Osteoblast (primary cell): ENCODE results near the gene KCNK5. TPM values are rescaled to one million over a fixed set of nuclear protein-coding genes. Genes with fewer than 3 reads are reported as not detected.

Experiments
- DNase-seq: peaks from one replicate; pipeline ENCODE4 v3.0.0; 2011; ENCODE audit warnings: low spot score, mixed read lengths; ENCODE audit not compliant: insufficient read length; ENCODE audit errors: missing footprints
- H2AFZ ChIP-seq: 2 replicates; pipeline ENCODE4 v1.6.0; 2011; ENCODE audit warnings: mild to moderate bottlenecking, low read length
- H3K27ac ChIP-seq: 2 replicates; pipeline ENCODE4 v1.5.1; 2011; ENCODE audit warnings: mild to moderate bottlenecking, low read depth, low read length, moderate library complexity
- H3K27me3 ChIP-seq: 2 replicates; pipeline ENCODE4 v1.6.0; 2012; ENCODE audit warnings: mild to moderate bottlenecking, control low read depth, inconsistent platforms, low read length, moderate library complexity; ENCODE audit not compliant: insufficient read depth
- H3K36me3 ChIP-seq: 2 replicates; pipeline ENCODE4 v1.5.1; 2011; ENCODE audit warnings: mild to moderate bottlenecking, low read length, control low read depth, moderate library complexity; ENCODE audit not compliant: insufficient read depth
- H3K4me1 ChIP-seq: 2 replicates; pipeline ENCODE4 v1.5.1; 2011; ENCODE audit warnings: mild to moderate bottlenecking, low read length, control low read depth, moderate library complexity; ENCODE audit not compliant: insufficient read depth
- H3K4me2 ChIP-seq: 2 replicates; pipeline ENCODE4 v1.6.0; 2011; ENCODE audit warnings: mild to moderate bottlenecking, low read length; ENCODE audit not compliant: insufficient read depth
- H3K4me3 ChIP-seq: fragments of 200-600 bp; sonication (generic); 3 replicates; pipeline ENCODE4 v1.5.1; 2012; ENCODE audit warnings: mild to moderate bottlenecking, low read length, inconsistent platforms; ENCODE audit not compliant: insufficient read depth
- H3K79me2 ChIP-seq: 2 replicates; pipeline ENCODE4 v1.6.0; 2012; ENCODE audit warnings: mild to moderate bottlenecking, low read length, control low read depth, inconsistent platforms; ENCODE audit not compliant: insufficient read depth
- H3K9me3 ChIP-seq: 2 replicates; pipeline ENCODE4 v1.5.1; 2011; ENCODE audit warnings: low read depth, low read length, control low read depth
- H4K20me1 ChIP-seq: 2 replicates; pipeline ENCODE4 v1.6.0; 2012; ENCODE audit warnings: mild to moderate bottlenecking, low read length, control low read depth; ENCODE audit not compliant: insufficient read depth
- CTCF ChIP-seq: IDR thresholded peaks from 2 replicates; pipeline ENCODE4 v1.5.1; 2011; ENCODE audit warnings: mild to moderate bottlenecking, low read depth, low read length, moderate library complexity; ENCODE audit errors: extremely low read depth
- total RNA-seq: library from RNA; depleted of rRNA; stranded (reverse); fragments of >200 nt; gene quantifications from 2 replicates; pipeline ENCODE4 v1.2.3, GENCODE V29; 2012

KCNK5 gene
- total RNA-seq, 1 donor = not detected

- no peaks in the 10 kb centered on the region for H3K79me2 ChIP-seq
- no peak overlapping the region for H2AFZ ChIP-seq
Observed at GRCh38 chr6:39260953-39261352, 31.7 kb upstream of the KCNK5 start.

GRCh38 chr6:39260456-39260855 lies 31.2 kb upstream of the KCNK5 start:
- H3K9me3 ChIP-seq = no peaks in the 10 kb centered on the region
- no peaks in the 10 kb centered on the region for H3K79me2 ChIP-seq
- TF ChIP-seq CTCF = no peak

More at GRCh38 chr6:39260953-39261352, 31.7 kb upstream of the KCNK5 start:
- no peaks in the 10 kb centered on the region for H4K20me1 ChIP-seq
- H3K36me3 ChIP-seq = no peaks in the 10 kb centered on the region
- H3K4me2 ChIP-seq = no peak overlapping the region
- H3K4me1 ChIP-seq = no peaks in the 10 kb centered on the region
- no peaks in the 10 kb centered on the region for H3K27me3 ChIP-seq
- TF ChIP-seq CTCF = no peak
- no peak overlapping the region for H3K4me3 ChIP-seq
- no peak for DNase-seq
- no peaks in the 10 kb centered on the region for H3K9me3 ChIP-seq
- H3K27ac ChIP-seq = no peak overlapping the region

GRCh38 chr6:39256294-39256940 lies 27.1 kb upstream of the KCNK5 start:
- Histone ChIP-seq H3K4me2 (no peak overlapping the region), H3K4me3 (no peak overlapping the region), H4K20me1 (no peaks in the 10 kb centered on the region), H3K27ac (no peak overlapping the region), H3K36me3 (no peaks in the 10 kb centered on the region), H3K4me1 (no peaks in the 10 kb centered on the region), H3K27me3 (no peaks in the 10 kb centered on the region), H3K79me2 (no peaks in the 10 kb centered on the region), H3K9me3 (no peaks in the 10 kb centered on the region), H2AFZ (no peak overlapping the region)
- TF ChIP-seq CTCF = no peak
- DNase-seq = no peak

More at GRCh38 chr6:39260456-39260855, 31.2 kb upstream of the KCNK5 start:
- DNase-seq = no peak
- Histone ChIP-seq H3K27me3 (no peaks in the 10 kb centered on the region), H3K27ac (no peak overlapping the region), H3K4me2 (no peak overlapping the region), H2AFZ (no peak overlapping the region), H3K4me3 (no peak overlapping the region), H4K20me1 (no peaks in the 10 kb centered on the region), H3K4me1 (no peaks in the 10 kb centered on the region), H3K36me3 (no peaks in the 10 kb centered on the region)

GRCh38 chr6:39254999-39255535 lies 25.8 kb upstream of the KCNK5 start:
- H3K27ac ChIP-seq = no peak overlapping the region
- no peaks in the 10 kb centered on the region for H3K4me1 ChIP-seq
- no peak for TF ChIP-seq CTCF
- no peaks in the 10 kb centered on the region for H3K9me3 ChIP-seq
- DNase-seq = peak; percentile 37
- no peak overlapping the region for H3K4me2 ChIP-seq
- H3K27me3 ChIP-seq = no peaks in the 10 kb centered on the region
- no peaks in the 10 kb centered on the region for H3K79me2 ChIP-seq
- no peaks in the 10 kb centered on the region for H4K20me1 ChIP-seq
- H3K36me3 ChIP-seq = no peaks in the 10 kb centered on the region
- no peak overlapping the region for H2AFZ ChIP-seq
- H3K4me3 ChIP-seq = no peak overlapping the region
